ENCODE data around the gene USP17L12.
"Not testable (repeated sequence)": the region's sequence is repeated elsewhere in the genome, so short reads cannot be mapped to it uniquely, and the experiment has no call there.

USP17L12 gene

GRCh38 chr4:9219852-9220251, at the start of gene USP17L12:
USP17L12 (plus strand) TSS chr4:9220152; CDS start chr4:9220152, 0 bp downstream.
- not testable (repeated sequence) for DNase-seq (ENCODE audit: low read depth)

GRCh38 chr4:9210357-9210756, 9.6 kb upstream of the USP17L12 start, which contains the start of gene USP17L10:
USP17L10 (plus strand) TSS chr4:9210657; CDS start chr4:9210657, 0 bp downstream.
- not testable (repeated sequence) for DNase-seq (ENCODE audit: low read depth)

- not testable (repeated sequence) for DNase-seq (ENCODE audit: low read depth)
These were observed 5.3 kb upstream of the USP17L12 start for GRCh38 chr4:9214701-9215100.

GRCh38 chr4:9215105-9215504, 4.8 kb upstream of the USP17L12 start, which contains the start of gene USP17L11:
USP17L11 (plus strand) TSS chr4:9215405; CDS start chr4:9215405, 0 bp downstream.
- not testable (repeated sequence) for DNase-seq (ENCODE audit: low read depth)

- DNase-seq (ENCODE audit: low read depth), result not testable (repeated sequence)
These were observed 4.6 kb downstream of the USP17L12 start, which contains the start of gene USP17L13 for GRCh38 chr4:9224596-9224995. USP17L13 (plus strand) TSS chr4:9224896; CDS start chr4:9224896, 0 bp downstream.

- not testable (repeated sequence) for DNase-seq (ENCODE audit: low read depth)
These were observed 10.3 kb downstream of the USP17L12 start for GRCh38 chr4:9230249-9230648.

- not testable (repeated sequence) for DNase-seq (ENCODE audit: low read depth)
These were observed 14.1 kb downstream of the USP17L12 start, which contains the start of gene USP17L15 for GRCh38 chr4:9234085-9234484. USP17L15 (plus strand) TSS chr4:9234385; CDS start chr4:9234385, 0 bp downstream.

- DNase-seq (ENCODE audit: low read depth), result not testable (repeated sequence)
These were observed 18.5 kb downstream of the USP17L12 start for GRCh38 chr4:9238461-9238860.

- not testable (repeated sequence) for DNase-seq (ENCODE audit: low read depth)
These were observed 23.6 kb downstream of the USP17L12 start, which contains the start of gene USP17L17 for GRCh38 chr4:9243579-9243978. USP17L17 (plus strand) TSS chr4:9243879; CDS start chr4:9243879, 0 bp downstream.

GRCh38 chr4:9247953-9248680, 28.2 kb downstream of the USP17L12 start, which contains the start of gene USP17L18:
USP17L18 (plus strand) TSS chr4:9248630; CDS start chr4:9248630, 0 bp downstream.
- DNase-seq (ENCODE audit: low read depth), result not testable (repeated sequence)

- DNase-seq (ENCODE audit: low read depth), result not testable (repeated sequence)
These were observed 33.1 kb downstream of the USP17L12 start, which contains the start of gene USP17L19 for GRCh38 chr4:9253078-9253477. USP17L19 (plus strand) TSS chr4:9253378; CDS start chr4:9253378, 0 bp downstream.

- not testable (repeated sequence) for DNase-seq (ENCODE audit: low read depth)
These were observed 37.9 kb downstream of the USP17L12 start, which contains the start of gene USP17L20 for GRCh38 chr4:9257824-9258223. USP17L20 (plus strand) TSS chr4:9258124; CDS start chr4:9258124, 0 bp downstream.

GRCh38 chr4:9262572-9262971, 42.6 kb downstream of the USP17L12 start, which contains the start of gene USP17L21:
USP17L21 (plus strand) TSS chr4:9262872; CDS start chr4:9262872, 0 bp downstream.
- DNase-seq (ENCODE audit: low read depth), result not testable (repeated sequence)

GRCh38 chr4:9267319-9267718, 47.4 kb downstream of the USP17L12 start, which contains the start of gene USP17L22:
USP17L22 (plus strand) TSS chr4:9267619; CDS start chr4:9267619, 0 bp downstream.
- DNase-seq (ENCODE audit: low read depth), result not testable (repeated sequence)
